ENCODE measurements around the gene KY. TPM values are rescaled to one million over a fixed set of nuclear protein-coding genes. Genes with fewer than 3 reads are reported as not detected.

Gene KY
- total and polyA plus RNA-seq, 2 donors (not counting 1 experiment from before 2014, with no cell fraction given): not detected

GRCh38 chr3:134640872-134641470, 9.9 kb downstream of the KY start:
- ATAC-seq (ENCODE audit: low read depth): no peak
- no peaks in the 10 kb centered on the region for H3K4me1 ChIP-seq (ENCODE audit: control insufficient read depth in 2 of 2, insufficient read depth in 2 of 2, low read length in 2 of 2)
- no peak overlapping the region for H3K27ac ChIP-seq (ENCODE audit: low read length in 2 of 2)
- TF ChIP-seq CTCF (IDR thresholded peaks at IDR 0.05) (no peak), EZH2 (IDR thresholded peaks at IDR 0.05; ENCODE audit: borderline replicate concordance, insufficient read depth, low read depth, low read length, poor library complexity, severe bottlenecking) (no peak)
- H3K36me3 ChIP-seq (replicated peaks in 1 of 2; ENCODE audit: control extremely low read depth in 1 of 2, control insufficient read depth in 1 of 2, extremely low read depth in 1 of 2, insufficient read depth in 2 of 2, low read length in 1 of 2): no peaks in the 10 kb centered on the region
- no peak overlapping the region for H3K4me3 Mint-ChIP-seq
- no peaks in the 10 kb centered on the region for H3K79me2 ChIP-seq (ENCODE audit: control insufficient read depth, insufficient read depth, low read length)
- 34% methylated on average over 3 of the region's 4 CpGs for WGBS (ENCODE audit: insufficient coverage)
- DNase-seq: no peak
- H3K4me1 Mint-ChIP-seq: no peaks in the 10 kb centered on the region
- H3K4me3 ChIP-seq (ENCODE audit: control extremely low read depth in 1 of 5, extremely low read depth in 1 of 5, insufficient read depth in 1 of 5, low read depth in 2 of 5, low read length in 4 of 5): no peak overlapping the region
- POLR2A ChIA-PET: no interaction called here
- no peaks in the 10 kb centered on the region for H3K27me3 Mint-ChIP-seq
- no peak overlapping the region for H3K27ac Mint-ChIP-seq
- no peak overlapping the region for H2AFZ ChIP-seq (ENCODE audit: insufficient read depth, low read depth, low read length, poor library complexity, severe bottlenecking)
- CTCF ChIA-PET: no interaction called here
- no peak overlapping the region for H3K9ac ChIP-seq (ENCODE audit: low read length)
- H4K20me1 ChIP-seq (ENCODE audit: control insufficient read depth, insufficient read depth, low read length, poor library complexity, severe bottlenecking): no peaks in the 10 kb centered on the region
- H3K9me3 Mint-ChIP-seq (ENCODE audit: insufficient read depth): no peaks in the 10 kb centered on the region
- H3K9me3 ChIP-seq (ENCODE audit: control extremely low read depth in 1 of 3, control insufficient read depth in 2 of 3, insufficient read depth in 1 of 3, low read length in 2 of 3): no peaks in the 10 kb centered on the region
- intact Hi-C loops (cut with micrococcal nuclease): no loop called here
- no peaks in the 10 kb centered on the region for H3K27me3 ChIP-seq (replicated peaks in 1 of 4; ENCODE audit: control extremely low read depth in 1 of 4, control insufficient read depth in 3 of 4, insufficient read depth in 4 of 4, low read length in 3 of 4)
- no peak overlapping the region for H3K4me2 ChIP-seq (replicated peaks; ENCODE audit: low read depth, low read length, poor library complexity, severe bottlenecking)

GRCh38 chr3:134640378-134640777, 10.4 kb downstream of the KY start:
- Mint-ChIP-seq H3K27me3 (no peaks in the 10 kb centered on the region), H3K9me3 (ENCODE audit: insufficient read depth) (no peaks in the 10 kb centered on the region), H3K27ac (no peak overlapping the region), H3K4me3 (no peak overlapping the region), H3K4me1 (no peaks in the 10 kb centered on the region)
- Histone ChIP-seq H3K79me2 (ENCODE audit: control insufficient read depth, insufficient read depth, low read length) (no peaks in the 10 kb centered on the region), H3K36me3 (replicated peaks in 1 of 2; ENCODE audit: control extremely low read depth in 1 of 2, control insufficient read depth in 1 of 2, extremely low read depth in 1 of 2, insufficient read depth in 2 of 2, low read length in 1 of 2) (no peaks in the 10 kb centered on the region), H2AFZ (ENCODE audit: insufficient read depth, low read depth, low read length, poor library complexity, severe bottlenecking) (no peak overlapping the region), H3K27me3 (replicated peaks in 1 of 4; ENCODE audit: control extremely low read depth in 1 of 4, control insufficient read depth in 3 of 4, insufficient read depth in 4 of 4, low read length in 3 of 4) (no peaks in the 10 kb centered on the region), H3K4me2 (replicated peaks; ENCODE audit: low read depth, low read length, poor library complexity, severe bottlenecking) (no peak overlapping the region), H3K9ac (ENCODE audit: low read length) (no peak overlapping the region), H3K27ac (ENCODE audit: low read length in 2 of 2) (no peak overlapping the region), H4K20me1 (ENCODE audit: control insufficient read depth, insufficient read depth, low read length, poor library complexity, severe bottlenecking) (no peaks in the 10 kb centered on the region), H3K4me1 (ENCODE audit: control insufficient read depth in 2 of 2, insufficient read depth in 2 of 2, low read length in 2 of 2) (no peaks in the 10 kb centered on the region), H3K9me3 (ENCODE audit: control extremely low read depth in 1 of 3, control insufficient read depth in 2 of 3, insufficient read depth in 1 of 3, low read length in 2 of 3) (no peaks in the 10 kb centered on the region), H3K4me3 (ENCODE audit: control extremely low read depth in 1 of 5, extremely low read depth in 1 of 5, insufficient read depth in 1 of 5, low read depth in 2 of 5, low read length in 4 of 5) (no peak overlapping the region)
- no peak for DNase-seq
- POLR2A ChIA-PET: no interaction called here
- TF ChIP-seq EZH2 (IDR thresholded peaks at IDR 0.05; ENCODE audit: borderline replicate concordance, insufficient read depth, low read depth, low read length, poor library complexity, severe bottlenecking) (no peak), CTCF (IDR thresholded peaks at IDR 0.05) (no peak)
- 97% methylated on average over 4 of the region's 5 CpGs for WGBS (ENCODE audit: insufficient coverage)
- CTCF ChIA-PET: no interaction called here
- intact Hi-C loops (cut with micrococcal nuclease): no loop called here
- ATAC-seq (ENCODE audit: low read depth): no peak

Measured in B cell (primary cell).